GM06990 (cell line): ENCODE data around the gene SIGLEC10.
A peak's percentile ranks its signal among the peaks of the same experiment; 100 is the strongest.
"Not testable (repeated sequence)": the region's sequence is repeated elsewhere in the genome, so short reads cannot be mapped to it uniquely, and the experiment has no call there.

Experiments
- DNase-seq: peaks from one replicate; pipeline ENCODE4 v3.0.0-alpha.2; 2011; ENCODE audit not compliant: insufficient read length; ENCODE audit errors: extremely low read depth
- H3K27me3 ChIP-seq: replicated peaks from 2 replicates; pipeline ENCODE4 v1.6.0; 2011; ENCODE audit warnings: low read length; ENCODE audit not compliant: control insufficient read depth, insufficient read depth
- H3K36me3 ChIP-seq: 2 replicates; pipeline ENCODE4 v1.5.1; 2011; ENCODE audit warnings: low read length; ENCODE audit not compliant: control insufficient read depth, insufficient read depth
- H3K4me3 ChIP-seq: replicated peaks from 2 replicates; pipeline ENCODE4 v1.5.1; 2011; ENCODE audit warnings: low read depth, mild to moderate bottlenecking, control low read depth, low read length
- CTCF ChIP-seq: IDR thresholded peaks from 2 replicates; pipeline ENCODE4 v1.5.1; 2011; ENCODE audit warnings: low read length, control low read depth, mild to moderate bottlenecking, inconsistent platforms; ENCODE audit not compliant: insufficient read depth, poor library complexity, severe bottlenecking

Gene SIGLEC10

GRCh38 chr19:51456541-51457290 is 39.3 kb upstream of the SIGLEC10 start:
- H3K36me3 ChIP-seq, result no peaks in the 10 kb centered on the region
- no peak for TF ChIP-seq CTCF
- H3K27me3 ChIP-seq, result no peaks in the 10 kb centered on the region; the same call in none of the 2 replicates
- no peak for DNase-seq
- H3K4me3 ChIP-seq, result no peak overlapping the region

GRCh38 chr19:51450730-51451307 is 33.4 kb upstream of the SIGLEC10 start:
- Histone ChIP-seq H3K36me3 (no peaks in the 10 kb centered on the region), H3K4me3 (no peak overlapping the region), H3K27me3 (no peaks in the 10 kb centered on the region; the same call in 1 of the 2 replicates)
- no peak for DNase-seq
- TF ChIP-seq CTCF, result no peak

- no peak for TF ChIP-seq CTCF
- DNase-seq, result no peak
- H3K36me3 ChIP-seq, result no peaks in the 10 kb centered on the region
- H3K27me3 ChIP-seq, result no peaks in the 10 kb centered on the region; the same call in 1 of the 2 replicates
- no peak overlapping the region for H3K4me3 ChIP-seq
Measured at GRCh38 chr19:51448411-51449016, 31.1 kb upstream of the SIGLEC10 start.

GRCh38 chr19:51448011-51448410 is 30.6 kb upstream of the SIGLEC10 start:
- no peak overlapping the region for H3K4me3 ChIP-seq
- H3K36me3 ChIP-seq, result no peaks in the 10 kb centered on the region
- H3K27me3 ChIP-seq, result no peaks in the 10 kb centered on the region; the same call in 1 of the 2 replicates
- TF ChIP-seq CTCF, result no peak
- no peak for DNase-seq

- H3K4me3 ChIP-seq, H3K27me3 ChIP-seq, H3K36me3 ChIP-seq, DNase-seq: not testable (repeated sequence)
Measured at GRCh38 chr19:51447510-51447909, 30.1 kb upstream of the SIGLEC10 start.

- no peaks in the 10 kb centered on the region for H3K36me3 ChIP-seq
- H3K27me3 ChIP-seq, result no peaks in the 10 kb centered on the region
- H3K4me3 ChIP-seq, result peak overlapping the region; percentile 33
- TF ChIP-seq CTCF, result no peak
- peak; percentile 81 for DNase-seq
Measured at GRCh38 chr19:51441410-51442390, 24.3 kb upstream of the SIGLEC10 start.
